IPS-15b (cell line): ENCODE data around the gene PGR.
"Not testable (repeated sequence)": the region's sequence is repeated elsewhere in the genome, so short reads cannot be mapped to it uniquely, and the experiment has no call there.

Source experiments
- H3K27me3 ChIP-seq: one replicate; pipeline ENCODE4 v1.6.1; 2013; ENCODE audit warnings: low read length; ENCODE audit not compliant: control insufficient read depth, insufficient read depth
- H3K36me3 ChIP-seq: one replicate; pipeline ENCODE4 v1.6.1; 2013; ENCODE audit warnings: low read length; ENCODE audit not compliant: control insufficient read depth, insufficient read depth
- H3K4me1 ChIP-seq: one replicate; pipeline ENCODE4 v1.6.1; 2013; ENCODE audit warnings: mild to moderate bottlenecking, low read length; ENCODE audit not compliant: control insufficient read depth, insufficient read depth
- H3K4me3 ChIP-seq: one replicate; pipeline ENCODE4 v1.5.1; 2013; ENCODE audit warnings: low read depth, low read length
- H3K9ac ChIP-seq: one replicate; pipeline ENCODE4 v1.6.1; 2013; ENCODE audit warnings: low read depth, mild to moderate bottlenecking, low read length
- H3K9me3 ChIP-seq: one replicate; pipeline ENCODE4 v1.6.1; 2013; ENCODE audit warnings: mild to moderate bottlenecking, low read length; ENCODE audit not compliant: control insufficient read depth, insufficient read depth

The PGR gene

GRCh38 chr11:101030692-101031091 is 98.9 kb downstream of the PGR start:
- H3K4me3 ChIP-seq, result no peak overlapping the region
- H3K36me3 ChIP-seq, result no peaks in the 10 kb centered on the region
- H3K9me3 ChIP-seq, result no peaks in the 10 kb centered on the region
- no peaks in the 10 kb centered on the region for H3K27me3 ChIP-seq
- no peak overlapping the region for H3K9ac ChIP-seq
- H3K4me1 ChIP-seq, result no peaks in the 10 kb centered on the region

- no peak overlapping the region for H3K4me3 ChIP-seq
- no peak overlapping the region for H3K9ac ChIP-seq
- no peaks in the 10 kb centered on the region for H3K4me1 ChIP-seq
- no peaks in the 10 kb centered on the region for H3K27me3 ChIP-seq
- no peaks in the 10 kb centered on the region for H3K36me3 ChIP-seq
- H3K9me3 ChIP-seq, result no peaks in the 10 kb centered on the region
Measured at GRCh38 chr11:101030015-101030414, 99.6 kb downstream of the PGR start.

- H3K9me3 ChIP-seq, result no peaks in the 10 kb centered on the region
Measured at GRCh38 chr11:101028644-101029043, 101.0 kb downstream of the PGR start.

GRCh38 chr11:101022256-101022655 is 107.4 kb downstream of the PGR start:
- Histone ChIP-seq H3K9me3 (no peaks in the 10 kb centered on the region), H3K4me3 (no peak overlapping the region), H3K9ac (no peak overlapping the region), H3K4me1 (no peaks in the 10 kb centered on the region), H3K36me3 (no peaks in the 10 kb centered on the region), H3K27me3 (no peaks in the 10 kb centered on the region)

More at GRCh38 chr11:101028644-101029043, 101.0 kb downstream of the PGR start:
- Histone ChIP-seq H3K27me3 (no peaks in the 10 kb centered on the region), H3K4me1 (no peaks in the 10 kb centered on the region), H3K9ac (no peak overlapping the region), H3K36me3 (no peaks in the 10 kb centered on the region), H3K4me3 (no peak overlapping the region)

- H3K36me3 ChIP-seq, result no peaks in the 10 kb centered on the region
- no peak overlapping the region for H3K4me3 ChIP-seq
- no peaks in the 10 kb centered on the region for H3K27me3 ChIP-seq
Measured at GRCh38 chr11:101019870-101020269, 109.7 kb downstream of the PGR start.

GRCh38 chr11:101014600-101015285 is 114.9 kb downstream of the PGR start:
- no peaks in the 10 kb centered on the region for H3K36me3 ChIP-seq
- H3K4me1 ChIP-seq, result no peaks in the 10 kb centered on the region
- no peak overlapping the region for H3K9ac ChIP-seq
- H3K27me3 ChIP-seq, result no peaks in the 10 kb centered on the region
- H3K9me3 ChIP-seq, result no peaks in the 10 kb centered on the region
- H3K4me3 ChIP-seq, result no peak overlapping the region

More at GRCh38 chr11:101019870-101020269, 109.7 kb downstream of the PGR start:
- Histone ChIP-seq H3K4me1 (no peaks in the 10 kb centered on the region), H3K9ac (no peak overlapping the region), H3K9me3 (no peaks in the 10 kb centered on the region)

GRCh38 chr11:101013702-101014101 is 115.9 kb downstream of the PGR start:
- not testable (repeated sequence) for H3K4me3 ChIP-seq, H3K36me3 ChIP-seq, H3K9me3 ChIP-seq, H3K27me3 ChIP-seq, H3K9ac ChIP-seq, H3K4me1 ChIP-seq

- Histone ChIP-seq H3K4me3 (no peak overlapping the region), H3K9me3 (no peaks in the 10 kb centered on the region), H3K27me3 (no peaks in the 10 kb centered on the region), H3K9ac (no peak overlapping the region), H3K36me3 (no peaks in the 10 kb centered on the region), H3K4me1 (no peaks in the 10 kb centered on the region)
Measured at GRCh38 chr11:101011881-101012280, 117.7 kb downstream of the PGR start.

GRCh38 chr11:101010899-101011298 is 118.7 kb downstream of the PGR start:
- no peak overlapping the region for H3K9ac ChIP-seq
- no peaks in the 10 kb centered on the region for H3K36me3 ChIP-seq
- no peak overlapping the region for H3K4me3 ChIP-seq
- no peaks in the 10 kb centered on the region for H3K9me3 ChIP-seq
- H3K27me3 ChIP-seq, result no peaks in the 10 kb centered on the region
- no peaks in the 10 kb centered on the region for H3K4me1 ChIP-seq

- Histone ChIP-seq H3K36me3 (no peaks in the 10 kb centered on the region), H3K4me1 (no peaks in the 10 kb centered on the region), H3K9me3 (no peaks in the 10 kb centered on the region), H3K9ac (no peak overlapping the region), H3K4me3 (no peak overlapping the region), H3K27me3 (no peaks in the 10 kb centered on the region)
Measured at GRCh38 chr11:101009690-101010055, 119.9 kb downstream of the PGR start.

GRCh38 chr11:101008961-101009689 is 120.5 kb downstream of the PGR start:
- Histone ChIP-seq H3K9ac (no peak overlapping the region), H3K4me1 (no peaks in the 10 kb centered on the region), H3K36me3 (no peaks in the 10 kb centered on the region), H3K9me3 (no peaks in the 10 kb centered on the region), H3K4me3 (no peak overlapping the region), H3K27me3 (no peaks in the 10 kb centered on the region)

- Histone ChIP-seq H3K4me3 (no peak overlapping the region), H3K9ac (no peak overlapping the region), H3K36me3 (no peaks in the 10 kb centered on the region), H3K4me1 (peaks cover 2% of the 10 kb centered on the region), H3K9me3 (no peaks in the 10 kb centered on the region), H3K27me3 (no peaks in the 10 kb centered on the region)
Measured at GRCh38 chr11:101003468-101003867, 126.1 kb downstream of the PGR start.
